Thoracic aorta (tissue), 2 donors: Measurements from ENCODE around the gene CA7. TPM values are rescaled to one million over a fixed set of nuclear protein-coding genes. Genes with fewer than 3 reads are reported as not detected.

ENCODE experiments used
- ATAC-seq: fragments of 150-250 bp; one replicate; pipeline ENCODE4 v1.8.0; 2017; ENCODE audit warnings: low read depth; ENCODE audit not compliant: insufficient number of reproducible peaks, low FRiP score
- DNase-seq: peaks from one replicate; pipeline ENCODE4 v3.0.0-alpha.2; 2020; ENCODE audit warnings: low spot score
- H3K27ac ChIP-seq, 2 donors: fragments of 200-600 bp; sonication (generic); 1 replicate in 1 of 2; 2 replicates in 1 of 2; pipeline ENCODE4 v1.5.1; 2016; ENCODE audit warnings: mild to moderate bottlenecking in 2 of 2, moderate library complexity in 2 of 2
- H3K27me3 ChIP-seq: fragments of 200-600 bp; sonication (generic); replicated peaks from 2 replicates; pipeline ENCODE4 v1.6.0; 2016; ENCODE audit warnings: mild to moderate bottlenecking; ENCODE audit not compliant: insufficient read depth
- H3K36me3 ChIP-seq: fragments of 200-600 bp; sonication (generic); one replicate; pipeline ENCODE4 v1.5.1; 2016
- H3K4me1 ChIP-seq, 2 donors: fragments of 200-600 bp; sonication (generic); 1 replicate in 1 of 2; 2 replicates in 1 of 2; pipeline versions ENCODE4 v1.5.1 to v1.6.0; 2016; ENCODE audit warnings: low read depth in 2 of 2, mild to moderate bottlenecking in 1 of 2; ENCODE audit not compliant: control insufficient read depth in 1 of 2
- H3K4me3 ChIP-seq: fragments of 200-600 bp; sonication (generic); 2 replicates; pipeline ENCODE4 v1.5.1; 2016; ENCODE audit warnings: mild to moderate bottlenecking
- H3K9me3 ChIP-seq: fragments of 200-600 bp; sonication (generic); 2 replicates; pipeline ENCODE4 v1.5.1; 2016
- total RNA-seq, 2 donors: library from RNA; depleted of rRNA; stranded (reverse); fragments of >200 nt; gene quantifications; one replicate each; pipeline versions ENCODE4 v1.1.0 to v1.2.3, GENCODE V29; 2016
- TF ChIP-seq, protein P1 (sequence below): fragments of 200-600 bp; sonication (generic); IDR thresholded peaks from one replicate; pipeline ENCODE4 v1.5.1; 2019; ENCODE audit warnings: antibody characterized with exemption

The CA7 gene
- total RNA-seq, 2 donors from 2014 or later, result not detected

DNA sequence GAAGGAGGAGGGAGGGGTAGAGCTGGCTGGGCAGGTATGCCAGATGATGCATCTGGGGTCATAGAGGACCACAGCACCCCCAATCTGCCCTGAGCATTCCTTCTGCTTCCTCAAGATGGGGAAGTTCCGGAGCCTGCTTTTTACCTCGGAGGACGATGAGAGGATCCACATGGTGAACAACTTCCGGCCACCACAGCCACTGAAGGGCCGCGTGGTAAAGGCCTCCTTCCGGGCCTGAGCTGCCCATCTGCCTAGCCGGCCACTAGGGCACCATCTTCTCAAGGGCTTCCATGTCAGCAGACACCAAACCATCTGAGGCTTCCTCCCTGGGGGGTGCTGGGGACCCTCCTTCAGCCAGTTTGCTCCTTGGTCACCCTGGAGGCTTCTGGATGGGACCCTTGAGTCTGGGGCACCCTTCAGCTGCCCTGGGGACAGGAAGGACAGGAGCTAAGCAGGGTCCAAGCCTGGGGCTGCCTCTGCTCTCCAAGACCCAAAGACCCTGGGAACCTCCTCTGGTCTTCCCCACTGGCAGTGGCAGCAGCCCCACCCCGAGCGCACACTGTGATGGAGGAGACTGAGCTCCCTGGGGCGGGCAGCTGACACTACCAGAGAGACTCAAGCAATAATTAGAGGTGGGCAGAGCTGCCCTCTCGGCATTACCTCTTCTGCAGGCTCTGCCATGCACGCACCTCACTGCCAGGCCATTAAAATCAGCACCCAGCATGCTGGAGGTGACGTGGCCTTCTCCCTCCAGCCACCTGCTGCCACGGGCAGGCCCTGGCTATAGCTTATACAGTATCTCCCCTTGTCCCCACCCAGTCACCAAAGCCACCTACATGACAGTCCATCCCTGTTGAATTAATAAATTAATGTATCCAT lies 9.3 kb downstream of the CA7 start:
- H3K4me3 ChIP-seq, result no peak overlapping the region
- no peaks in the 10 kb centered on the region for H3K36me3 ChIP-seq
- DNase-seq, result no peak
- no peaks in the 10 kb centered on the region for H3K4me1 ChIP-seq
- no peaks in the 10 kb centered on the region for H3K27me3 ChIP-seq
- H3K27ac ChIP-seq, result no peak overlapping the region
- no peak for ATAC-seq
- no peaks in the 10 kb centered on the region for H3K9me3 ChIP-seq
- TF ChIP-seq, protein P1, sequence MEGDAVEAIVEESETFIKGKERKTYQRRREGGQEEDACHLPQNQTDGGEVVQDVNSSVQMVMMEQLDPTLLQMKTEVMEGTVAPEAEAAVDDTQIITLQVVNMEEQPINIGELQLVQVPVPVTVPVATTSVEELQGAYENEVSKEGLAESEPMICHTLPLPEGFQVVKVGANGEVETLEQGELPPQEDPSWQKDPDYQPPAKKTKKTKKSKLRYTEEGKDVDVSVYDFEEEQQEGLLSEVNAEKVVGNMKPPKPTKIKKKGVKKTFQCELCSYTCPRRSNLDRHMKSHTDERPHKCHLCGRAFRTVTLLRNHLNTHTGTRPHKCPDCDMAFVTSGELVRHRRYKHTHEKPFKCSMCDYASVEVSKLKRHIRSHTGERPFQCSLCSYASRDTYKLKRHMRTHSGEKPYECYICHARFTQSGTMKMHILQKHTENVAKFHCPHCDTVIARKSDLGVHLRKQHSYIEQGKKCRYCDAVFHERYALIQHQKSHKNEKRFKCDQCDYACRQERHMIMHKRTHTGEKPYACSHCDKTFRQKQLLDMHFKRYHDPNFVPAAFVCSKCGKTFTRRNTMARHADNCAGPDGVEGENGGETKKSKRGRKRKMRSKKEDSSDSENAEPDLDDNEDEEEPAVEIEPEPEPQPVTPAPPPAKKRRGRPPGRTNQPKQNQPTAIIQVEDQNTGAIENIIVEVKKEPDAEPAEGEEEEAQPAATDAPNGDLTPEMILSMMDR, result no peak

DNA sequence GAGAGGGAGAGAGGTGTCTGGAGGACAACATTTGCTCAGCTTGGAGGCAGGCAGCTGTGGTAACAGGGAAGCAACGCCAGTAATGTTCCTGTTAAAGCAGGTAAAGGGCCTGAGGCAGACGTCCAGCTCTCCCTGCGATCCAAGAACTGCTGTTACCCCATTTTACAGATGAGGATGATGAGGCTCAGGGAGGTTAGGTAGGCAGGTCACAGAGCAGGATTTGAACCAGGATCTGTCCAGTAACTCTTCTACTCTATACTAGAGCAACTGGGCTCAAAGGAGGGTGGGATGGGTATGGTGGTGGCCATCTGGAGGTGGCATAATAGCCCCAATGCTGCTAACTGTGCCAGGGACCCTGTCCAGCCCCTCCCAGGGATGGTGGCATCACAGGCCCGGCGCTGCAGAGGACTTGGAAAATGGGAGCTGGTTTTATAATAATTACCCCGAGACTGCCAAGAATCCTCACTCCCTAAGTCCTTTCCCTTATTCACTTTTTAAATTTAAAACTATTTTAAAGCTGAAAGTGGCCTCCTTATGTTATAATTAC lies 12.0 kb downstream of the CA7 start:
- H3K36me3 ChIP-seq, result no peaks in the 10 kb centered on the region
- H3K27ac ChIP-seq, result no peak overlapping the region
- ATAC-seq, result no peak
- no peaks in the 10 kb centered on the region for H3K27me3 ChIP-seq
- no peak for DNase-seq
- H3K4me1 ChIP-seq, result no peaks in the 10 kb centered on the region
- no peaks in the 10 kb centered on the region for H3K9me3 ChIP-seq
- H3K4me3 ChIP-seq, result no peak overlapping the region
- TF ChIP-seq, protein P1, result no peak

DNA sequence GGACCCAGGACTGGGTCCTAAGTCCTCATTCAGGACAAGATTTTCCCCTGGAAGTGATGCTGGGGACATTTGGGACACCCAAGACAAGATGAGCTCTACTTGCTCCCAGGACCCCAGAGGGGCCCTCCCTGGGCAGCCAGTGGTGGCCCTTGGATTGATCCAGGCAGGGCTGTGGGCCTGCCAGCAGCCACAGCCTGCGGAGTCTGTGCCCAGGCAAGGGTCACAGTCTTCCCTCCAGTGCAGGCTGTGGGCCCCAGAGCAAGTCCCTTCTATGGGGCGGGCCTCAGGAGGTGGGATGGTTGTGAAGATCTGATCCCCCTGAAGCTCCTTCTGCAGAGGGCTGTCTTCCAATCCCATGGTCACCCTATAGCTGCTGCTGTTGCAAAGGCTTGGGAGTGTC lies 12.6 kb downstream of the CA7 start:
- DNase-seq (no peak), ATAC-seq (no peak)
- H3K27ac ChIP-seq, result no peak overlapping the region
- no peak overlapping the region for H3K4me3 ChIP-seq
- H3K36me3 ChIP-seq, result no peaks in the 10 kb centered on the region
- H3K27me3 ChIP-seq, result no peaks in the 10 kb centered on the region
- no peaks in the 10 kb centered on the region for H3K9me3 ChIP-seq
- H3K4me1 ChIP-seq, result no peaks in the 10 kb centered on the region
- TF ChIP-seq, protein P1, result no peak

DNA sequence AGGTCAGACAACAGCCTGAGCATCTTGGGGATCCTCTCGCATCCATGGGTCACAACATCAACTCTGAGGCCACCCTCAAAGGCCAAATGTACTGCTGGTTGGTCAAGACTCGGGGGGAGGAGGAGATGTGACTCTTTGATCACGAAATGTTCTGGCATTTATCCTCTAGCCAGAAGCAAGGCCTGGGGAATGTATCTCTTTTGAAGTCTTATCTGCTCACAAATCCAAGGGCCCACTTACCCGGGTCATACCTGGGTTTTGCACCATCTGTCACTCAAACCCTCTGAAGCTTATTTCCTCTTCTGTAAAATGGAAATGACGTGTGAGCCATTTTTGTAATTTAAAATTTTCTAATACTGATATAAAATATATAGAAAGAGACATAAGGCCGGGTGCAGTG lies 13.2 kb downstream of the CA7 start:
- TF ChIP-seq, protein P1, result no peak
- Histone ChIP-seq H3K4me3 (no peak overlapping the region), H3K27me3 (no peaks in the 10 kb centered on the region), H3K9me3 (no peaks in the 10 kb centered on the region), H3K27ac (no peak overlapping the region), H3K4me1 (no peaks in the 10 kb centered on the region), H3K36me3 (no peaks in the 10 kb centered on the region)
- ATAC-seq, result no peak
- DNase-seq, result no peak

DNA sequence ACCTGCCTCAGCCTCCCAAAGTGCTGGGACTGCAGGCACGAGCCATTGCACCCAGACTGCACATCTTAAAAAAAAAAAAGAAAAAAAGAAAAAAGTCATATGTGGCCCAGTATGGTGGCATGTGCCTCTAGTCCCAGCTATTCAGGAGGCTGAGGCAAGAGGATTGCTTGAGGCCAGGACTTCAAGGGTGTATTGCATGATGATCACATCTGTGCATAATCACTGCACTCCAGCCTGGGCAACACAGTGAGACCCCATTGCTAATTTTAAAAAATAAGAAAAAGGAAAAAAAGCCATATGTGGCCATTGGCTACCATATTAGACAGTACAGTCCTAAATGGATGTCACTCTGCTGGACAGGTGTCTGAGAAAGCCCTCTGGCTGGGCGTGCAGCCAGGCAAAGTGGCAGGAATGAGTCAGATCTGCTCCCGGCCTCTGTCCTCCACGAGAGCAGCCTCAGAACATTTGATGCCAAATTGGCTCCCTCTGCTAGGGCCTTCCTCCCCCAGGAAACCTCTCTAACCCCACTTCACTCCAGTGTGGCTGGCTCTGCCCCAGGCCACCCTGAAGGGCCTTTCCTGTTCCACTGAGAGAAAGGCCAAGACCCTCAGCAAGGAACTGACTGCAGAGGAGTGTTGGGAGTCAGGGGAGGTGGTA lies 14.7 kb downstream of the CA7 start:
- no peaks in the 10 kb centered on the region for H3K4me1 ChIP-seq
- DNase-seq, result no peak
- H3K27ac ChIP-seq, result no peak overlapping the region
- no peak for ATAC-seq
- no peak overlapping the region for H3K4me3 ChIP-seq
- no peaks in the 10 kb centered on the region for H3K27me3 ChIP-seq
- no peaks in the 10 kb centered on the region for H3K9me3 ChIP-seq
- H3K36me3 ChIP-seq, result no peaks in the 10 kb centered on the region
- TF ChIP-seq, protein P1, result no peak
